ENCODE results near the gene DGCR2.

- TF ChIP-seq, protein P1, sequence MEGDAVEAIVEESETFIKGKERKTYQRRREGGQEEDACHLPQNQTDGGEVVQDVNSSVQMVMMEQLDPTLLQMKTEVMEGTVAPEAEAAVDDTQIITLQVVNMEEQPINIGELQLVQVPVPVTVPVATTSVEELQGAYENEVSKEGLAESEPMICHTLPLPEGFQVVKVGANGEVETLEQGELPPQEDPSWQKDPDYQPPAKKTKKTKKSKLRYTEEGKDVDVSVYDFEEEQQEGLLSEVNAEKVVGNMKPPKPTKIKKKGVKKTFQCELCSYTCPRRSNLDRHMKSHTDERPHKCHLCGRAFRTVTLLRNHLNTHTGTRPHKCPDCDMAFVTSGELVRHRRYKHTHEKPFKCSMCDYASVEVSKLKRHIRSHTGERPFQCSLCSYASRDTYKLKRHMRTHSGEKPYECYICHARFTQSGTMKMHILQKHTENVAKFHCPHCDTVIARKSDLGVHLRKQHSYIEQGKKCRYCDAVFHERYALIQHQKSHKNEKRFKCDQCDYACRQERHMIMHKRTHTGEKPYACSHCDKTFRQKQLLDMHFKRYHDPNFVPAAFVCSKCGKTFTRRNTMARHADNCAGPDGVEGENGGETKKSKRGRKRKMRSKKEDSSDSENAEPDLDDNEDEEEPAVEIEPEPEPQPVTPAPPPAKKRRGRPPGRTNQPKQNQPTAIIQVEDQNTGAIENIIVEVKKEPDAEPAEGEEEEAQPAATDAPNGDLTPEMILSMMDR (IDR thresholded peaks at IDR 0.05) = no peak
- TF ChIP-seq POLR2AphosphoS5 (IDR thresholded peaks at IDR 0.05) = no peak
- no peak for TF ChIP-seq EP300 (IDR thresholded peaks at IDR 0.05)
Measured at GRCh38 chr22:19132693-19133400, 10.6 kb upstream of the DGCR2 start.
